Measurements from ENCODE around the gene KISS1. TPM values are rescaled to one million over a fixed set of nuclear protein-coding genes. Genes with fewer than 3 reads are reported as not detected.

KISS1 gene
- polyA plus RNA-seq, 1 donor from 2014 or later, result not detected

DNA sequence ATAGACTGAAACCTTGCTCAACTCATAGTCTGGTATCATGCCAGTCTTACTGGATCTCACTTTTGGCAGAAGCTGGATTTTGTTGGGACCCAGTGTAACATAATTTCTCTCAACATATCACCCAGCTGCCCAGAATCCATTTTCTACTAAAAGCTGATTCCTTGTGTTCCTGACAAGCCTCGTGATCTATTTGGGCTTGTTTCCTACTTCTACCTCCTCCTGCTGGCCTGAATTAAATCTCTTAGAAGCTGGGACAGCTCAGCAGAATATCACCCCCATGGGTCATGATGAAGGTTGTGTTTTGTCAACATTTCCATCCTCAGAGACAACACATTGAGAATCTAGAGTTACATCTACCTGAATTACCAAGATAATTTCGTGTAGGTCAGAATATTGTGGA lies 9.8 kb upstream of the KISS1 start:
- Mint-ChIP-seq H3K4me3 (no peak overlapping the region), H3K4me1 (peaks cover 0 to 2% (median 0%) of the 10 kb centered on the region in 3 donors), H3K9me3 (no peaks in the 10 kb centered on the region), H3K36me3 (peaks cover 1% of the 10 kb centered on the region), H3K27ac (no peak overlapping the region), H3K27me3 (peaks cover 23% of the 10 kb centered on the region)

GRCh38 chr1:204205486-204205885 lies 9.2 kb upstream of the KISS1 start:
- no peak overlapping the region for H3K4me3 Mint-ChIP-seq
- H3K36me3 Mint-ChIP-seq, result peaks cover 1% of the 10 kb centered on the region
- no peaks in the 10 kb centered on the region for H3K9me3 Mint-ChIP-seq
- peaks cover 26% of the 10 kb centered on the region for H3K27me3 Mint-ChIP-seq
- H3K4me1 Mint-ChIP-seq, result peaks cover 0 to 2% (median 0%) of the 10 kb centered on the region in 3 donors
- H3K27ac Mint-ChIP-seq, result no peak overlapping the region

DNA sequence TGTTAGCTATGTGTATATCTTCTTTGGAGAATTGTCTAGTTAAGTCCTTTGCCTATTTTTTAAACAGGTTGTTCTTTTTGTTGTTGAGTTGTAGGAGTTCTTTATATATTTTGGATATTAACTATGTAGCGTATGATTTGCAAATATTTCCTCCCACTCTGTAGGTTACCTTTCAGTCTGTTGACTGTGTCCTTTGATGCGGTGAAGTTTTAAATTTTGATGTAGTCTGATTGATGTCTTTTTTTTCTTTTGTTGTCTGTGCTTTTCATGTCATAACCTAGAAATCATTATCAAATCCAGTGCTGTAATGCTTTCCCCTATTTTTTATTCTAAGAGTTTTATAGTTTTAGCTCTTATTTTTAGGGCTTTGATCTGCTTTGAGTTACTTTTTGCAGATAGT lies 8.7 kb upstream of the KISS1 start:
- Mint-ChIP-seq H3K36me3 (peaks cover 1% of the 10 kb centered on the region), H3K4me3 (no peak overlapping the region), H3K27me3 (peaks cover 24% of the 10 kb centered on the region), H3K9me3 (no peaks in the 10 kb centered on the region), H3K27ac (no peak overlapping the region), H3K4me1 (peaks cover 0 to 2% (median 0%) of the 10 kb centered on the region in 3 donors)

DNA sequence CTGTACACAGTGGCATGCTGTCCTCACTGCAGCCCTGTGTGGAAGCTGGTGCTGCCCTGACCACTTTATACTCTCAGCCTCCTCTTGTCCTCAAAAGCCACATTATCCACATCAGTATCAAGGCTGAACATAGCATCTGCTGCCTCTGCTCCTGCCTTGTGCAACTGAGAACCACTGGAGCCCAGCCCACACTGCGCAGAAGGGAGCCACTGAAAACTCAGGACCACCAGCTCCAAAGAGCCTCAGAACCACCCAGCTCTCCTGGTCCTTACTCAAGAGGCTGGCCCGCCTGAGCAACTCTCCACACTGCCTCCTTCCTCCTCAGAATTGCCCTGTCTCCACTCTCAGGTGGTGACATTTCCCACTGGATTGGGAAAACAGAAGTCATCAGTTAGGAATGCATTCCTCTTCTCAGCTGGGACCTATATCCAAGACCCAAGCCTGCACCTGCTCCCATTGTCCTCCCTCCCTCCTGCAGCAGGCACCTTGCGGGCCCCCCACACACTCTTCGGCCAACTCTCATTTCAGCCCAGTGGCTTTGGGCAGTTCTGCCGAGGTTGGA lies 7.0 kb upstream of the KISS1 start:
- peaks cover 26% of the 10 kb centered on the region for H3K27me3 Mint-ChIP-seq
- H3K4me3 Mint-ChIP-seq, result no peak overlapping the region
- H3K36me3 Mint-ChIP-seq, result peaks cover 1% of the 10 kb centered on the region
- no peak overlapping the region for H3K27ac Mint-ChIP-seq
- peaks cover 0 to 2% (median 0%) of the 10 kb centered on the region in 3 donors for H3K4me1 Mint-ChIP-seq
- H3K9me3 Mint-ChIP-seq, result no peaks in the 10 kb centered on the region

DNA sequence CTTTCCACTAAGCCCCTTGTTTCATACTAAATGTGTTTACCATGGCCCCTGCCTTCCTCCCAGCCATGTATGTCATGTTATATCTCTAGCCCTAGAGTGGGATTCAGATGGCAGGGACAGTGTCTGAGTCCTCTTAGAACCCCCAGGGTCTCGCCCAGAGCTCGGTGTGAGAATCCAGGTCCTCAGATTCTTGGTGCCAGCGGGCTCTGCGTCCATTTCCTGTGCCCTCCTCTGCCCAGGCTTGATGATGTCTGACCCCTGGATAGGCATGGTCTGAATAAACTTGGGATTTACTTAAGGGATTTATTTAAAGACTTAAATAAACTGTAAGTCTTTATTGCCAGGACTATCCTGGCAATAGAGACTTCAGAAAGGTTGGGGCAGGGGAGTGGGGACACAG lies 6.2 kb upstream of the KISS1 start:
- peaks cover 0 to 2% (median 0%) of the 10 kb centered on the region in 3 donors for H3K4me1 Mint-ChIP-seq
- H3K27me3 Mint-ChIP-seq, result peaks cover 30% of the 10 kb centered on the region
- H3K9me3 Mint-ChIP-seq, result no peaks in the 10 kb centered on the region
- no peak overlapping the region for H3K27ac Mint-ChIP-seq
- no peak overlapping the region for H3K4me3 Mint-ChIP-seq
- H3K36me3 Mint-ChIP-seq, result peaks cover 1% of the 10 kb centered on the region

GRCh38 chr1:204201348-204202040 lies 5.2 kb upstream of the KISS1 start:
- Mint-ChIP-seq H3K9me3 (no peaks in the 10 kb centered on the region), H3K36me3 (peaks cover 1% of the 10 kb centered on the region), H3K4me3 (no peak overlapping the region), H3K27ac (no peak overlapping the region), H3K4me1 (no peaks in the 10 kb centered on the region), H3K27me3 (peaks cover 27% of the 10 kb centered on the region)

GRCh38 chr1:204199579-204199978 lies 3.3 kb upstream of the KISS1 start:
- H3K4me3 Mint-ChIP-seq, result no peak overlapping the region
- H3K27me3 Mint-ChIP-seq, result peaks cover 22% of the 10 kb centered on the region
- no peaks in the 10 kb centered on the region for H3K4me1 Mint-ChIP-seq
- peaks cover 1% of the 10 kb centered on the region for H3K36me3 Mint-ChIP-seq
- H3K27ac Mint-ChIP-seq, result no peak overlapping the region
- H3K9me3 Mint-ChIP-seq, result no peaks in the 10 kb centered on the region

GRCh38 chr1:204198348-204199340 lies 2.4 kb upstream of the KISS1 start:
- Mint-ChIP-seq H3K36me3 (peaks cover 1% of the 10 kb centered on the region), H3K27me3 (peaks cover 25% of the 10 kb centered on the region), H3K27ac (no peak overlapping the region), H3K9me3 (no peaks in the 10 kb centered on the region), H3K4me1 (no peaks in the 10 kb centered on the region), H3K4me3 (no peak overlapping the region)

DNA sequence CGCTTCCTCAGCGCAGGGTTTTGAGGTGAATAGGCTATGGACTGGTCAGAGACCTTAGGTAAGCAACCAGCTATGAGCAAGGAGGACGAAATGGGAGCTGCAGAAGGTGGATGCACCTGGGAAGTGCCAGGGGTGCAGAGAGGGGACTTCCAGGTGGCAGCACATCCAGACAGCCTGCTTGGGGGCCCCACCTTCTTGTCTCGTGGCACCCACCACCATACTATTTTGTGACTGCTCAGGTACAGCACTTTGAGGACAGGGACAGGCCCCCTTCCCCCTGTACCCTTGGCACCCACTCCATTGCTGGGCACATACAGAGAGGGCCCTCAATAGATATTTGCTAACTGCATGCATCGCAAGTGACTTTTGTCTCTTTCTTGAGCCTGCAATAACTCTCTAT lies 777 bp upstream of the KISS1 start:
- Mint-ChIP-seq H3K4me1 (no peaks in the 10 kb centered on the region), H3K36me3 (no peaks in the 10 kb centered on the region), H3K4me3 (no peak overlapping the region), H3K27ac (no peak overlapping the region), H3K9me3 (no peaks in the 10 kb centered on the region), H3K27me3 (peaks cover 31% of the 10 kb centered on the region)

DNA sequence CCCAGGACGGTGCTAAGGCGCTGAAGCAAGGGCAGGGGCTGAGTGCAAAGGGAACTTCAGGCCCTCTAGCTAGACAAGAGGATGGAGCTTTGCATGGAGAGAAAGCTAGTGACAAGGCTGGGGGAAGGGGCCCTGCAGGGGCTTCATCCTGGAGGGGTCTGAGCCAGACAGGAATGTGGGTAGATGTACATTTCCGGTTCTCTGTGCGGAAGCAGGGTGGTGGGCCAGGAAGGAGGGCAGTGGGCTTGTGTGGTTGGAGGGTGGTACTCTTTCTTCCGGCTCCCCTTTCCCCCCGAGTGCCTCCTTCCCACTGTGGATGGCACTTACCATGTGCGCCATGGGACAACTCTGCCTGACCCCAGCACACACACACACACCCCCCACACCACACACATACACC lies 1.5 kb downstream of the KISS1 start:
- Mint-ChIP-seq H3K4me3 (no peak overlapping the region), H3K36me3 (no peaks in the 10 kb centered on the region), H3K27me3 (peaks cover 43% of the 10 kb centered on the region), H3K27ac (no peak overlapping the region), H3K4me1 (peaks cover 0 to 5% (median 2%) of the 10 kb centered on the region in 3 donors), H3K9me3 (no peaks in the 10 kb centered on the region)

DNA sequence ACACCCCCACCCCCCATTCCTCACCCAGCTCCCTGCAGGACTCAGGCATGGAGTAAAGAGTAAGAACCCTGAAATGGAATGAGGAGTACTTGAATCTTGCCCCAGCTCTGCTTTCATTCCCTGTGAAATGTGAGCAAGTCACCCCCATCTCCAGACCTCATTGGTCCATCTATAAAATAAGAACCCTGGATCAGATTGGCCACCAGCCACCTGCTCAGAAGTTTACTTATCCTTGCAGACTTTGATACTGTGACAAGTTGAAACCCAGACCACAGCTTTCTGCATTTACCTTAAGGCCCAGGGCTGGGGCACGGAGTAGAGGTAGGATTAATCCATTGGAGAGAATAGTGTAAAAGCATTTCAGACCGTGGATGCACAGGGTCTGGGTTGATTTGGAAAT lies 2.2 kb downstream of the KISS1 start:
- Mint-ChIP-seq H3K4me1 (peaks cover 0 to 5% (median 2%) of the 10 kb centered on the region in 3 donors), H3K27me3 (peaks cover 48% of the 10 kb centered on the region), H3K4me3 (no peak overlapping the region), H3K27ac (no peak overlapping the region), H3K36me3 (no peaks in the 10 kb centered on the region), H3K9me3 (no peaks in the 10 kb centered on the region)

DNA sequence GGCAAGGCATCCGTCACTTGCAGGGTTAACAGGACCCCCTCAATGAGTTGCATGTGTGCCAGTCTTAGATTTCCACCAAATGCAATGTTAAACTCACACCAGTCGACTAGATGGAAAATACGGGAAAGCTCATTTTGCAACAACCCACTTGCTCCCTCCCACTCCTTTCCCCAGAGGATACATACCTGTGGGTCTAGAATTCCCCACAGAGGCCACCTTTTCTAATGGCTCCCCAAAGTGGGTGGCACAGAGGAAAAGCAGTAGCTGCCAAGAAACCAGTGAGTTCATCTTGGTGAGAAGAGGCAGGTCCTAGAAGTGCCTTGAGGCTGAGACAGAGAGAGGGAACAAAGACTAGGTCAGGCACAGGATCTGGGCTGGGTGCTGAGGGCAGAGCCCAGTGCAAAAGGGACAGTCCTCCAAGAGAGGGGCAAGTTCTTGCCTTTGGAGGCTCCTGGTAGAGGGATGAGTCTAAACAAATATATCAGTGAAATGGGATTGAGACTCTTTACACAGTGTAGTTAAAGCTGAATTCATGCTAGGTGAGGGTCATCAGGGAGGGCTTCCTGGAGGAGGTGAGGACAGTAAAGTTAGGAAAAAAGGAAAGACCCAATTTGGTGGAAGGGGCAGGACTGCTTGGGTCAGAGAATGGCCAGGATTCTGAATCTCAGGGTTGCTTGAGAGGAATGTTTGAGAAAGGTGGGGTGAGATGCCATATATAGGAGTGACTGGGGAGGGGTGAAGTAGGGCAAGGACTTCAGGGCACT lies 3.5 kb downstream of the KISS1 start:
- Mint-ChIP-seq H3K36me3 (no peaks in the 10 kb centered on the region), H3K4me1 (peaks cover 0 to 5% (median 2%) of the 10 kb centered on the region in 3 donors), H3K27me3 (peaks cover 52% of the 10 kb centered on the region), H3K4me3 (no peak overlapping the region), H3K27ac (no peak overlapping the region), H3K9me3 (no peaks in the 10 kb centered on the region)

DNA sequence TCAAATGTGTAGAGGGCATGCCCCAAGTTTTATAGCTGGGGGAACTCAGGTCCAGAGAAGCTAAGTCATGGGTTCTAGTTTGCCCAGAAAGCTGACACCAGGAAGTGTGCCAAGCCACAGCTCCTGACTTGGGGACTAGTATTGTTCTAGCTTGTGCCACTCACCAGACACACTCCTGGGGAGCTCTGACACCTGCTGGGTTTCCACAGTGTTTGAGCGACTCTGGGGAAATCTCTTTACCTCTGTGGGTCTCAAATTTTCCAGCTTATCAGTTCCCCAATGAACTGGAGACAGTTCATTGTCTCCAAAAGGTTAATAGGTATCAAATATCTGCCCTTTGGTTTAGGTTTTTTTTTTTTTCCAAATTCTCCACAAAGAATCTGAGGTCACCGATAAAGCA lies 4.2 kb downstream of the KISS1 start:
- H3K4me3 Mint-ChIP-seq, result no peak overlapping the region
- peaks cover 56% of the 10 kb centered on the region for H3K27me3 Mint-ChIP-seq
- H3K4me1 Mint-ChIP-seq, result peaks cover 0 to 5% (median 2%) of the 10 kb centered on the region in 3 donors

GRCh38 chr1:204191456-204191855 lies 4.8 kb downstream of the KISS1 start:
- peaks cover 0 to 5% (median 2%) of the 10 kb centered on the region in 3 donors for H3K4me1 Mint-ChIP-seq
- H3K9me3 Mint-ChIP-seq, result no peaks in the 10 kb centered on the region
- H3K4me3 Mint-ChIP-seq, result peak overlapping the region in 1 of 4 donors; percentile 39
- H3K27me3 Mint-ChIP-seq, result peaks cover 61% of the 10 kb centered on the region
- no peak overlapping the region for H3K27ac Mint-ChIP-seq
- no peaks in the 10 kb centered on the region for H3K36me3 Mint-ChIP-seq

More for the DNA sequence above, 4.2 kb downstream of the KISS1 start:
- H3K9me3 Mint-ChIP-seq, result no peaks in the 10 kb centered on the region
- no peaks in the 10 kb centered on the region for H3K36me3 Mint-ChIP-seq
- H3K27ac Mint-ChIP-seq, result no peak overlapping the region

All from IgD-negative memory B cell (primary cell).